ENCODE measurements around the gene DDTL.
"Not testable (repeated sequence)": the region's sequence is repeated elsewhere in the genome, so short reads cannot be mapped to it uniquely, and the experiment has no call there.

DNA sequence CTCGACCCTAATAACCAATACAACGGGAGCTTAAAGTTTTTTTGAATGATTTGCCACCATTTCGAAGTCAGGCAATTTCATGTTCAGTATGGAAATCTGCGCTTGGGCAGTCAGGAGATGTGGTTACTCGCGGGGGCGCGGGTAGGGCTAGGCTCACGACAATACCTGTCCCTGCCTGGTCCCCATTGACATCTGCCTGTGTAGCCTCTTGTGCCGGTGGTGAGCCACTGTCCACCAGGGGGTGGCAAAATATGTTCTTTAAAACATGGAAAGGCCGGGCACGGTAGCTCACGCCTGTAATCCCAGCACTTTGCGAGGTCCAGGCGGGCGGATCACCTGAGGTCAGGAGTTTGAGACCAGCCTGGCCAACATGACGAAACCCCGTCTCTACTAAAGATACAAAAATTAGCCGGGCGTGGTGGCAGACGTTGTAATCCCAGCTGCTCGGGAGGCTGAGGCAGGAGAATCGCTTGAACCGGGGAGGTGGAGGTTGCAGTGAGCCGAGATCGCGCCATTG, 8.2 kb downstream of the DDTL start:
- TF ChIP-seq CTCF, POLR2A (IDR thresholded peaks at IDR 0.05): not testable (repeated sequence)
